NCI-H1436 treated with DMSO at 0.1 percent for 48 hours (cell line): ENCODE measurements around the gene TTC31.

ENCODE experiments used
- DNase-seq: peaks from one replicate; lab custom pipeline; 2025; lab: John Stamatoyannopoulos, UW

Gene TTC31

DNA sequence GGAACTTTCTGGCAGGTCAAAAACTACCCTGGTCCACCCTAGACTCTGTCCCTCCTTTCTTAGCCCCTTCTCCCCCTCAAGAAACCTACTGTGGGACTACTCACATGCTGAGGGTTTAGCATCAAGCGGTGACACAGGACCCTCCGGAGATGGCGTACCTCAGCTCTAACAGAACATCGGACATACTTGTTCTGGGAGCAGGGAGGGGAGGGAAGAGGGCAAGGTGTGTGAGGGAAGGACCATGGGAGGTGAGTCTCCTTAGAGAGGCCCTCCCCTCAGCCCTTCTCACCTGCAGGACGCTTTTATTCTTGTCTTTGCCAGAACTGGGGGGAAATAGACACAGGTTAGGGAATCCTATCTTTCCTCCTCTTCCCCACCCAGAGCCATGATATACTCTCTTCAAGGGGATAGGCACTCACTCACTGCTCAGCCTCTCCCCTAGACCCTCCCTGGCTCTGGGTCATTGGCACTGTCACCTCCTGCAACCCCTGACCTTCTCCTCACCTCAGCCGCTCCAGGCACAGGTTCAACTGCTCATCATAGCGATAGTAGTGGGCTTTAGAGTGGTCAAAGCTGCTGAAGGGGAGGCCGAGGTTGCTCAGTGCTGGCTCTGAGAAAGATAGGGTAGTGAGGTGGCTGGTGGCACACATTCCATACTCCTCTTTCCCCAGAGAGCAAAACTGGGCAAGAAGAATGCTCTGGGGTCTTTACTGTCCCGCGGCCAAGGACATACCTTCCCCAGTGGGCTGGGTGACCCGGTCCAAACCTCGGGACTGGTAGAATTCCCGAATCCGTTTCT lies 22.8 kb downstream of the TTC31 start:
- no peak for DNase-seq

DNA sequence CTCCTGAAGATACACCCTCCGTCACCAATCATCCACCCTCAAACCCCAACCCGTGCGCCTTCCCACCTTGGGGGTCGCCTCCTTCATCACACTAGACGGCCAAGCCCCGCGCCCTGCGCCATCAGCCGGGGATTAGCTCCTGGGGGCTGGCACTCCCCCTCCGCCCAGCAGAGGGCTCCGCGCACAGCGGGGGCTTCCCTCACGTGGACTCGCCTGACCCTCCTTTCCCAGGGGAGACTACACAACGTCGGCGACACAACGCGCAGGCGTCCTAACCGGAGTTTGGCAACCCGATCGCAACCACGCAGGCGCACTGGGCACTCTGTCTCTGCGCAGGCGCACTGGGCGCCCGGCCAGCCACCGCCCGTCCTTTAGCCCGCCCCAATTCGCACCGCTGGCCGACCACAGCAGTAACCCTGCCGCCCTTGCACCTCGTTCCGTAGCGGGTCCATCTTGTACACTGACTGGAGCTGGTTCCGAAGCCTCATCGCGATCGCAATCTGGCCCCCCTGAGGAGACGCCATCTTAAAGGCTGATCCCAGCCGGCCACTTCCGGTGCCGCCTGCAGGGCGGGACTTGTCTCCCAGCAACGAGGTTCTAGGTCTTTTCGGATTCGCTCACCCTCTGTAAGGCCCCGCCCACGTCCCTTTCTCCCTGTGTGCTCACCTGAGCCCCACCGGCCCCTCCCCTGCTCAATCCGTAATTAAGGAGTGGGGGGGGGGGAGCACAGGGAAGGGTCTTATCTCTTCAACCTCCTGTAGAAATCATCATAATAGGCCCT lies 24.5 kb downstream of the TTC31 start, which contains the start of gene PCGF1:
TSS of gene PCGF1 (minus strand) at position 551 of the 781 bp plus-strand sequence. CDS start at position 524, 27 bp downstream.
- DNase-seq = peak; percentile 91

- no peak for DNase-seq
Measured at GRCh38 chr2:74507926-74508520, 25.1 kb downstream of the TTC31 start.

DNA sequence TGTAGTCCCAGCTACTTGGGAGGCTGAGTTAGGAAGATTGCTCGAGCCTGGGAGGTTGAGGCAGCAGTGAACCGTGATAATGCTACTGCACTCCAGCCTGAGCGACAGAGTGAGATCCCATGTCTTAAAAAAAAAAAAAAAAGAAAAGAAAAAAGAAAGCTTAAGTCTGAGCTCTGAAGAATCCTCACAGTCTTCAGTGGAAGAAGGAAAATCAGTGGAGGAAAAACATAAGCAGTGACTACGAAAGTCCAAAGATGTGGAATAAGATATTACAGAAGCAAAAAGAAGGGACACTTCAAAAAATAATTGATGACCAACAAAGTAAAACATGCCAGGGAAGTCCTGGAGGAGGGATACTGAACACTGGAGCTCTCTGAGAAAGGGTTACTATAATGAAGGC lies 27.4 kb downstream of the TTC31 start:
- no peak for DNase-seq

- DNase-seq = no peak
Measured at GRCh38 chr2:74511104-74511989, 28.5 kb downstream of the TTC31 start.

DNA sequence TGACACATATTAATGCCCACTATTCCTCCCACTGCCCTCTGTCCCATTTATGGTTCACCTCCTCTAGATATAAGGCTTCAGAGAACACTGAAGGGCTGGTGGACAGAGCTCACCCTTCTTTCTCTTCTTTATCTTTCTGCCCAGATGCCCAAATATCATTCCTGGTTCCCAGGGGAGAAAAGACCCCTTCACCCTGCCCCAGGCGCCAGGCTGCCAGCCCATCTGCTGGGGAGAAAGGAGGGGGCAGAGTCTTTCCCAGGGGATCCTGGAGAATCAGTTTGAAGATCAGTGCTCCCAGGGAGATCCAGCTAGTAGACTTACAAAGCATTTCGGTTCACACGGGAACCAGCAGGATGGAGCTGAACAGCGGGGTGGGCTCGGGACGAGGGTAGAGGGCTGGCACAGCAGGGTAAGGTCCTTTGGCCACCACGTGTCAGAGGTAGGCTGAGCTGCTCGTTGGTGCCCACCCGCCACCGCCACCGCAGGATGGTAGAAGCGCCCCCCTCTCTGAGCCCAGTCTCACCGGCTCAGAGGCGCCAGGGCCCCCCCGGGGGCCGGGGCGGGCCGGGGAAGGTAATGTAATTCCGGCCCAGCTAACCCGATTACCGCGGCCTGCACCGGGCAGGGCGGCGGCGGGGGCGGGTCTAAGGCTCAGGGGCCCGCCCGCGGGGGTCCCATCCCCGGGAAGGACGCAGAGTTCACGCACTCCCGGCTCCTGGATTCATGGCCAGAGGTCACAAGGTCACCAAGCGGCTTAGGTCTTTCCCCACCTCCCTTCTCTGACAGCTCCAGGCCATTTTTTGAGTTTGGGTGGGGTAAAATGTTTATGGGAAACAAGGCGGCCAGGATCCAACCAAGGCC lies 30.1 kb downstream of the TTC31 start:
- no peak for DNase-seq

DNA sequence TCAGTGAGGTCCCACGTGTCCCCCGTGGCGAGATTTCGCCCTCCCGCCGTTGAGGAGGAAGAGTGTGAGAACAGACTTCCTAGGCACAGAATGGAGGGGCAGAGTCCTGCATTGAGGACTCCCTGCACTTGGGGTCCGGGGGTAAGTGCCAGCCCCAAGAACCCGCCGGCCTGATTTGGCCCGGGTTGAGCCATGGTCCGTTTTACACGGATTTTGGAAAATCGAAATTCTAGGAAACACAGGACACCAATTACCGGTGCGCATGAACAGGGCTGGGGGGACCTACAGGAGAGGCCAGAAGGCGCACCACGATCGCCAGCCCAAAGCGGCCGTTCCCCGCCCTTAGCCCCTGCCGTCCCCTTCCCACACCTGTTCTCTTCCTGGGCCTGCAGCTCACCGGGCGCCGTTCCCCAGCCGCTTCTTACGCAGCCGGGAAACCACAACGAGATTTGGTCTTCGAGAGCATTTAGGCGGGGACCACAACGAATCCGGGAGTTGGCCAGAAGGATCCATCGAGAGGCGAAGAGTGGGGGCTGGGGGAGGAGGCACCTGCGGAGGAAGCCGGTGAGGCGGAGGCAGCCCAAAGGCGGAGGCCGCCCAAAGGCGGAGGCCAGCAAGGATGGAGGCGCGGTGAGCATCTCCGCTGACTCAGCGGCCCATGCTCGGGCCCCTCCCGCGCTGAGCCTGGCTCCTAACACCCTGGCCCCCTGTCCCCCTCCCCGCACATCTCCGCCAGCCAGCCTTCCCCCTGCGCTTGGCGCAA lies 30.9 kb downstream of the TTC31 start:
- no peak for DNase-seq

- no peak for DNase-seq
Measured at GRCh38 chr2:74514368-74515270, 31.7 kb downstream of the TTC31 start, which contains the start of gene TLX2. TLX2 (plus strand) TSS chr2:74514450; CDS start chr2:74514807, 357 bp downstream.

DNA sequence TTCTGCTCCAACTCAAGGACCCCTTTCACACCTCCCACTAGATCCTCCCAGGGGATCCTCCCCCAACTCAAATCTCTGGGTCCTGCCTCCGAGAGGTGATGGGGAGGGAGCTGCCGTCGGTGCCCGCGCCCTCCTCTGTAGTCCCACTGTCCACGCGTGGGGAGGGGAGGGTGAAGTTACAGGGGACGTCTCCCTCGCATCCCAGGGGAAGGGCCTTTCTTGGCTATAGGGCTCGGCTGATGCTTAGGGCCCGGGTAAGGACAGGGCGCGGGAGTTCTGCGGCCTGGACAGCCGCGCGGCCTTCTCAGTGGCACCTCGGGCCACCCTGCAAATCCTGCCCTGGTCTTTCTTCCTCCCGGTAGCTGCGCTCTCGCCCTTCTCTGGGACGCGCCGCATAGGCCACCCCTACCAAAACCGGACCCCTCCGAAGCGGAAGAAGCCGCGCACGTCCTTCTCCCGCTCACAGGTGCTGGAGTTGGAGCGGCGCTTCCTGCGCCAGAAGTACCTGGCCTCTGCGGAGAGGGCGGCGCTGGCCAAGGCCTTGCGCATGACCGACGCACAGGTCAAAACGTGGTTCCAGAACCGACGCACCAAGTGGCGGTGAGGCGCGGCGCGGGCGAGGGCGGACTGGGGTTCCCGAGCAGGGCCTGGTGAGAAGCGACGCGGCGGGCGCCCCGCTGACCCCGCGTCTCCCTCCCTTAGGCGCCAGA lies 32.5 kb downstream of the TTC31 start:
- no peak for DNase-seq

DNA sequence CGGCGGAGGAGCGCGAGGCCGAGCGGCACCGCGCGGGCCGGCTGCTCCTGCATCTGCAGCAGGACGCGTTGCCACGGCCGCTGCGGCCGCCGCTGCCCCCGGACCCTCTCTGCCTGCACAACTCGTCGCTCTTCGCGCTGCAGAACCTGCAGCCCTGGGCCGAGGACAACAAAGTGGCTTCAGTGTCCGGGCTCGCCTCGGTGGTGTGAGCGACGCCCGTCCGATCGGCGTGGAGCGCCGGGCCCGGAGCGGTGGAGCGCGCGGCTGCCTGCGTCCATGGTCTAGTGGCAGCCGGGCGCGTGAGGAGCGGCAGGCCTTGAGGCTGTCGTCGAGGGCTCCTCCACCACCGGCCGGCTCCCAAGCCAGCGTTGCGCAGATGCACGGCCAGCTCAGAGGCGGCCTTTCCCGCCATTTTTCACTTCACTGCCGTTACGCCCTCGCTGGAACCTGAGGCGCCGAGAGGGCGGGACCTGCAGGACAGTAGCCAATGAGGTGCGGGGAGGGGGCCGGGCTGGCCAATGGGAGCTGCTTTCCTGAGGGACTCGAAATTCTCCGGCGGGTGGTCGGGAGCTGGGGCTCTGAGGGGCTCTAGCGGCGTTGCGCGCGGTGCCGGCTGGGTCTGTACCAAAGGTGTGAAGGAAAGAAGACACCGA lies 33.2 kb downstream of the TTC31 start:
- no peak for DNase-seq

DNA sequence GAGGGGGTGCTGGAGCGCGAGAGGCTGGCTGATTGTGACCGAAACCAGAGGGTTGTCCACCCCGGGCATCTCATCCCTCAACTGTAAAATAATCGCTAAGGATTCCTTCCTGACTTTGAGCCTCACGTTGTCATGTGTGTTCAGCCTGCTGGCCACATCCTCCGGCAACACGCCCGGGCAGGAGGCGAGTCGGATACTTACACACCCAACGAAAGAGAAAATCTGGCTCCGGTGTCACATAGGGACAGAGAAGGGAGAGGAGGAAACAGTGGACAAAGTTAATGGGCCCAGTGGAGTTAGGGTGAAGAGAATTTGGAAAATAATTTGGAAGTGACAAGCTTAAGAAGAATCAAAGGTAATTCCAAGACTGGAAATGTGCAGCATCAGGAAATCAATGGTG lies 33.8 kb downstream of the TTC31 start:
- DNase-seq = no peak

DNA sequence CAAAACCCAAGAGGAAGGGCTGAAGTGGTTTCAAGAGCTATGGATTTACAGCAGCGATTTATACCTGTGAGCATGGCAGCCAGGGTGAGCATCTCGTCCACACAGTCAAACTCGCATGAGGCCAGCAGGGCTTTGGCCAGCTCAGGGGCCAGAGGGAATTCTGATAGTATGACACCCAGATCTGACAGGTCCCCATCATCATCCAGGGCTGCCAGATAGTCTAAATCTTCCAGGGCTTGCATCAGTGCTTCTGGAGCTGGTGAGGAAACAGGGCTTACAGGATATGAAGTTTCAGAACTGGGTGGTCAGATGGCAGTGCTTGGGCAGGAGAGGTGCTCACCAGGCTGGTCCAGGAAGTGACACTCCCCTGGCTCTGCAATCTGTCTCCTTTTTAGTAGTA lies 39.6 kb downstream of the TTC31 start:
- no peak for DNase-seq

- no peak for DNase-seq
Measured at GRCh38 chr2:74524005-74524404, 41.1 kb downstream of the TTC31 start.

GRCh38 chr2:74524955-74525716 lies 42.3 kb downstream of the TTC31 start:
- DNase-seq = no peak

GRCh38 chr2:74525717-74526648 lies 43.1 kb downstream of the TTC31 start, which contains the start of gene DQX1:
DQX1 (minus strand) TSS chr2:74526231; CDS start chr2:74525729, 502 bp downstream.
- DNase-seq = no peak
